Umbilical cord (tissue), 2 donors: ENCODE results near the gene RPP38. TPM values are rescaled to one million over a fixed set of nuclear protein-coding genes. Genes with fewer than 3 reads are reported as not detected.
A peak's percentile ranks its signal among the peaks of the same experiment; 100 is the strongest.

ENCODE experiments used
- DNase-seq: peaks from one replicate; pipeline ENCODE4 v3.0.0-alpha.2; 2015; ENCODE audit warnings: low spot score
- total RNA-seq: library from RNA; depleted of rRNA; stranded (reverse); fragments of >200 nt; gene quantifications from one replicate; pipeline ENCODE4 v1.2.3, GENCODE V29; 2014; ENCODE audit warnings: low replicate concordance; ENCODE audit not compliant: insufficient read depth

The RPP38 gene, protein sequence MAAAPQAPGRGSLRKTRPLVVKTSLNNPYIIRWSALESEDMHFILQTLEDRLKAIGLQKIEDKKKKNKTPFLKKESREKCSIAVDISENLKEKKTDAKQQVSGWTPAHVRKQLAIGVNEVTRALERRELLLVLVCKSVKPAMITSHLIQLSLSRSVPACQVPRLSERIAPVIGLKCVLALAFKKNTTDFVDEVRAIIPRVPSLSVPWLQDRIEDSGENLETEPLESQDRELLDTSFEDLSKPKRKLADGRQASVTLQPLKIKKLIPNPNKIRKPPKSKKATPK
- 12.5 TPM for total RNA-seq

DNA sequence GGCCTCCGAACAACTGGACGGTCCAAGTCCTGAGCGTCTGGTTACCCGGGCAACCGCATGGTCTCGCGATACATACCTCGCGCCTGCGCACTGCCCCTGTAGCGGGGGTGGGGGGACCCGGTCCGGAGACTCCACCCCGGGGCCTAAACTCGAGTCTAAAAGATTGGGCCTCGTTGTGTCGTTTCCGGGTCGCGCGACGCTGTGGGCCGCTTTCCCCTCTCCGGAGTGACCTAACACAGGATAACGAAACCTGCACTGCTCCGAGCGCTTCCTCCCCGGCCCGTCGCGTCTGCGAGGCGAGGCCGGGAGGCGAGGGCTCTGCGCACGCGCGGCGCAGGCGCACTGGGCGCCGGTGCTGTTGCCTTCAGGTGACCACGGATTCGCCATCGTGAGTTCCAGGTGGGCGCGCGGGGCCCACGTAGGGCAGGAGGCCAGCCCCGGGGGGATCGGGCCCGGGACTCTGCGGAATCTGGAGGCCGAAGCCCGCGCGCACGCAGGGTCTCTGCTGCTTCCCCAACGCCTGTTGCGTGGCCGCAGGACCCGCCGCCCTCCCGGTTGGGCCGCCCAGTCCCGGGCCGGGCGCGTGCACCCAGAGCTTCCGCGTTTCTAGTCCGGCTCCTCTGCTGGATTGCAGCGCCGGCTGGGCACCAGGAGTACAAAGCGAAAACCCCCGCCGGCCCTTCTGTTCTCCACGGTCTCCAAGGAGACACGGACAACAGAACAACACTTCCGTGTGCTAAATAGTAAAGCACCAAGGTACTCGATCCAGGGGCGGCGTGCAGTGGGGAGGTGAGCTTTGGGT lies at the start of gene RPP38:
Gene RPP38 (plus strand): TSS at position 345 of the 802 bp plus-strand sequence. CDS start 5,960 bp downstream, outside the sequence.
- DNase-seq = peak; percentile 98

DNA sequence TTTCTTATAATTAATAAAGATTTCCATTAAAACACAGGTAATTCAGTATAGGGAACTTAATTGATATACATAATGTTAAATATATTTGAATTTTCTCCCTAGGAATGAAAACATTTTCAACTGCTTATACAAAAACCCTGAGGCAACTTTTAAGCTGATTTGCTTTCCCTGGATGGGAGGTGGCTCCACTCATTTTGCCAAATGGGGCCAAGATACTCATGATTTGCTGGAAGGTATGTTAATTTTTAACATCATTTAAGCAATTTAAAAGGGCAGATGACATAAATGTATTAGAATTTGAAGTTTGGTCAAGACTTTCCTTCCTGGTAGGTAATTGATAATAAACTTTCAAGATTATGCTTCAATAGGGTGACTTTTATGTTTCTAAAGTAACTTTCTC lies 47.6 kb upstream of the RPP38 start:
- no peak for DNase-seq

DNA sequence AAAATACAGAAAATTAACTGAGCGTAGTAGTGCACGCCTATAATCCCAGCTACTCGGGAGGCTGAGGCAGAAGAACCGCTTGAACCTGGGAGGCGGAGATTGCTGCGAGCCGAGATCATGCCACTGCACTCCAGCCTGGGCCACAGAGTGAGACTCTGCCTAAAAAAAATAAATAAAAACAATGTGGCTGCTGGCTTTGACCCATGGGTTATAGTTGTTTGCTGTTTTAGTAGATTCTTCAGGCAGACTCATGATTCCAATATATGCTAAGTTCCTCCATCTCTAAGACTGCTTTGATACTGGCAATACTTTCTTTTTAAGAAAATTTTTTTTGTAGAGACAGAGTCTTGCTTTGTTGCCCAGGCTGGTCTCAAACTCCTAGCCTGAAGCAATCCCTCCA lies 45.0 kb upstream of the RPP38 start:
- DNase-seq = no peak

DNA sequence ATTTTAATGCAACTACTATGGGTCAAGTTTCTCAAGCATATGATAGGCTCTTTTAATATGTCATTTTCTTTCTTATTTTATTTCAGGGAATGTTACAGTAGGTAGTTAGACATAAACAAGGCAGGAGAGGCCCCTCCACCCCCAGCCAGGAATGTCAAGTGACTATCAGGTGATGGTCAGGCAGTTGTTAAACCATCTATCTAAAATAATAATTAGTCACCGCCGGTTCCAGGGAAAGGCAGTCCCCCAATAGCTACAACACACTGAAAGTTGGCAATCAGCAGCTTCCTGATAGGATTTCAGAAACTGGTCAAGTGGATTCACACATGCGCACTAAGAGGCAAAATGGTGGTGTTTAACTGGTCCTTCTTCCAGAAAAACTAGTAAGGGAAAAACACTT lies 44.1 kb upstream of the RPP38 start:
- no peak for DNase-seq

DNA sequence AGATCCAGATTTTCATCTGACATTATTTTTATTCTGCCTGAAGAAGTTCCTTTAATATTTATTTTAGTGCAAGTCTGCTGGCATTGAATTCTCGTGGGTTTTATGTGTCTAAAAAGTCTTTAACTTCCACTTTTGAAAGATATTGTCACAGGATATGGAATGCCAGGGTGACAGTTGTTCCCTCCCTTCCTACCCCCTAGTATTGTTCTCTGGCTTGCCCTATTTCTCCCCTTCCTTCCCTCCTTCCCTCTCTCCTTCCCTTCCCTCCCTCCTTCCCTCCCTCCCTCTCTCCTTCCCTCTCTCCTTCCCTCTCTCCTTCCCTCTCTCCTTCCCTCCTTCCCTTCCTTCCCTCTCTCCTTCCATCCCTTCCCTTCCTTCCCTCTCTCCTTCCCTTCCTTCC lies 38.5 kb upstream of the RPP38 start:
- no peak for DNase-seq

DNA sequence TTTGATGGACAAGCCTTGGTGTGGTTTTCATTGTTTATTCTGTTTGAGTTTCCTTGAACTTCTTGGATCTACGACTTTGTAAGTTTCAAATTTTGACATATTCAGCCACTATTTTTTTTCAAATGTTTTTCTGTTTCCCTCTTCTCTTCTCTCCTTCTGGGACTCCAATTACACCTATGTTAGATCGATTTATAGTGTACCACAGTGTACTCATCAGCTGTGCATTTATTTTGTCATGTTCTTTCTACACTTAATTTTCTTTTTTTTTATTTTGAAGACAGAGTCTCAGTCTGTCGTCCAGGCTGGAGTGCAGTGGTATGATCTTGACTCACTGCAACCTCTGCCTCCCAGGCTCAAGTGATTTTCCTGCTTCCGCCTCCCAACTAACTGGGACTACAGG lies 37.2 kb upstream of the RPP38 start:
- no peak for DNase-seq

DNA sequence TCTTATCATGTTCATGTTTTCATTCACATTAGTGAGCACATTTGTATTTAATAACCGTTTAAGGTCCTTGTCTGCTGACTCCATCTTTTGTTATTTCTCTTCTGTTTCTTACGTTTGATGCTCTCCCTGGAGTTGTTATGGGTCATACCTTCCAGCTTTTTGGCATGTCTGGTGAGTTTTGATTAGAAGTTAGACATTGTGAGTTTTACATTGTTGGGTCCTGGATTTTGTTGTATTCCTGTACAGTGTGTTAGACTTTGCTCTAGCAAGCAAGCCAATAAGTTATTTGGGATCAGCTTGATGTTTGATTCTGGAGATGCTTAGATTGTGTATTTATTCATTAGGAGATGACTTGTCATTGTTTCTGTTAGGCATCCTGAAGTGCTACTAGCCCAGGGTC lies 36.5 kb upstream of the RPP38 start:
- DNase-seq = no peak

DNA sequence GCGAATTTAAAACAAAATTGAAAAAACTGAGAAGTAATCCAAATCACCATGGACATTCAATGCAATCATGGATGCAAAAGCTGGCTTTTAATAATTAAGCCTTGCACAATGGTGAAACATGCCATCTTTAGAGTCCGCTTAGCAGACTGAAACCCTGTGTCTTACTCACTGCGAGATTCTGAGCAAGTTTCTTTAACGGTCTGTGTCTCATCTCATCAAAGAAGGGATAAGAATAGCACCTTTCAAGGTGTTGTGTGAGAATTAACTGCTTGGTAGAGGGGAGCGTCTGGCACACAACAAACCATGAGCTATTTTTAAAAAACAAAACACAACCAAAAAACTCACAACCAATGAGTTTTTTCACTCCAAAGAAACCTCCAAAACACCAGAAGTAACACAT lies 30.0 kb upstream of the RPP38 start:
- DNase-seq = no peak

DNA sequence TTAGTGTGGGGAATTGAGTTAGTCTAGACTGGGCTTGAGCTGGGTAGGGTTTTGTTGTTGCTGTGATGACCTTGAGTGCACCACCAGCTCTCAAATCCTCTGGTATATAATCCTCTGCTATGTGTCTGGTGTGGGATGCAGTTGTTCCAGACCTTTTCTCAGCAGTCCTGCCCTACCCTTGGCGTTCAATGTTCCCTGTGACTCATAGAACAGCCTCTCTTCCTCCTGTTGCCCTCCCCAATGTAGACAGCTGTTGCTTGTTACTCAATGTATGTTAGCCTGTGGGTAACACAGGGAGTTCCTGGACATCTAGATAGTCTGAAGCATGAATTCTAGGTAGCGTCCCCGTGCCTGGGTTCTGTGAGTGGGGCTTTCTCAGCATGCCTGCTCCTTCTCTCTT lies 28.4 kb upstream of the RPP38 start:
- DNase-seq = peak; percentile 39

DNA sequence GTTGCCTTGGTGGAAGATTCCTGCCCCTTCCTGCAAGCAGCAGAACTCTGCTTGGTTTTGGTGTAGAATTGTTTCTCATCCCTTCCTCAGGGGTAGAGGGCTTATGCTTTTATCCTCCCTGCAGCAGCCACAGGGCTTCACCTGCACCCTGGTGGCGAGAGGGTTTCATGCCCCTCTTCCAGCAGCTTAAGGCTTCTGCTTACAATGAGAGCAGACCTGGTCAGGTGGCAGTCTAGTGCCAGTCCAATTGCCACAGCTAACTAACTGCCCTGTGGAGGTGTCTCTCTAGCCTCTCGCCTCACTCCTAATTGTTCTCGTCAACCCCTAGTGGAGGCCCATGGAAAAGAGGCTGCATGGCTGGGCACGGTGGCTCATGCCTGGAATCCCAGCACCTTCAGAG lies 27.9 kb upstream of the RPP38 start:
- no peak for DNase-seq

DNA sequence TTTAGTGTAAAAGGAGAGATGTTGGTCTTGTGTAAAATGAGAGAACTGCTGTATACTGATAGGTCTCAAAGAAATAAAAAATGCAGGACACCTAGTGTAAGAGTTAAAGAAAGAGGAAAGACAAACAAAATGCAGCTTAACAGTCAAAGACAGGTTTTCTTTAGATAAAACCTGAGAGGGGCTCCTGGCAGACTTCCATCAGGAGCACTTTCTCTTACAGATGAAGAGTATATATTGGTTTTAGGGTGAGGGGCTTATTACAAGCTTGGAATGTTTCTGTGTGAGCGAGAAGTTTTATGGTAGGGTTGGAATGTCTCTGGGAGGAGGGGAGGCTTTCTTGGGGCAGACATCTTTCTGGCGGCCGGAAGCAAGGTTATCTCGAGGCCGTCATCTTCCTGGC lies 24.8 kb upstream of the RPP38 start:
- no peak for DNase-seq

DNA sequence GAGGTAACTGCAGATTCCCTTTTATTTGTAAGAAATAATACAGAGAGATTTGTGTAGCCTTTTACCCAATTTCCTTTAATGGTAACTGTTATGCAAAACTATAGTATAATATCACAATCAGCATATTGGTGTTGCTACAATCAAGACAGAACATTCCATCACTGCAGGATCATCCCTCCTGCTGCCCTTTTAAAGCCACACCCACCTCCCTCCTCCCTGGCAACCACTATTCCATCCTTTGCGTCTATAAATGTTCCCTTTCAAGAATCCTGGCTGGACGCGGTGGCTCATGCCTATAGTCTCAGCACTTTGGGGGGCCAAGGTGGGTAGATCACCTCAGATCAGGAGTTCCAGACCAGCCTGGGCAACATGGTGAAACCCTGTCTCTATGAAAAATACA lies 21.7 kb upstream of the RPP38 start:
- DNase-seq = no peak

DNA sequence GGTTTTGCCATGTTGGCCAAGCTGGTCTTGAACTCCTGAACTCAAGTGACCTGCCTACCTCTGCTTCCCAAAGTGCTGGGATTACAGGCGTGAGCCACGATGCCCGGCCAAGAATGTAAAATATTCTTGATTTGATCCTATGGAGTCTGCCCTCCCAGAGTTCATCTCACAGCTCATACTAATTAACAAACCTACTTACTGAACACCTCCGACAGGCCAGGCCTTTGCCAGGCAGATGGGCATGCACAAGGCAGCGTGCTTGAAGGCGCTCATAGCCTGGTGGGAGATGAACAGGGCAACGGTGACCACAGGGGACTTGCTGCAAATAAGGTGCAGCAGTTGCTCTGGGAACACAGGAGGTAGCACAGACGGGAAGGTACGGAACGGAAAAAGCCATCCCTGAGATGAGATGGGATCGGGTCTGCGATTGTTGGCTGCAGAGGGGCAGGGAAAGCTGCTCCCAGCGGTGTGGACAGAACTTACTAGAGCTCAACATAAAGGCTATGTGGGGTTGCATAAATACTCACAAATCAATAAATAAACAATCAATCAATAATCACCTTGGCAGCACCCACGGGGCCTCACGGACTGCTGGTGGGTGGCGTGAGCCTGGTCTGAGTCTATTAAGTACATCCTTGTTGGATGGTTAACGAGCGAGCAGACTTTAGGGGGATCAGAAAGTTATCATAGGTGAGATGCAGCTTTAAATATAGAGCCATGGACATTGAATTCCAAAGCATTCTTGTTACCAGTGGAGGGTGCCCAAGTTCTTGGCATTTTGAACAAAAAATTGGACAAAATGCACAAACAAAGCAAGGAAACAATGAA lies 13.3 kb upstream of the RPP38 start:
- no peak for DNase-seq

DNA sequence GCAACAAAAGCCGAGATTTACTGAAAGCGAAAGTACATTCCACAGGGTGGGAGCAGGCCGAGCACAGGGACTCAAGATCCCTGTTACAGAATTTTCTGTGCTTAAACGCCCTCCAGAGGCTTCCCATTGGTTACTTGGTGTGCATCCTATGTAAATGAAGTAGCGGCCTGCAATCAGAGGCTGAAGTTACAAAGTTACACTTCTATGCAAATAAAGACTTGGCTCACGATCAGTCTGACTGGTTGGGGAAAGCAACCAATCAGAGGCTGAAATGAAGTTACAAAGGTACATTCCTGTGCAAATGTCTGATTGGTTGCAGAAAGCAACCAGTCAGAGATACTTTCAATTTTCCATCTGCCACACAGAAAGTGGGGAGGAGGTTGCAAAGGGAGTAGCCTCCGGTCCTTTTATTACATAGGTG lies 12.6 kb upstream of the RPP38 start:
- DNase-seq = peak; percentile 89

DNA sequence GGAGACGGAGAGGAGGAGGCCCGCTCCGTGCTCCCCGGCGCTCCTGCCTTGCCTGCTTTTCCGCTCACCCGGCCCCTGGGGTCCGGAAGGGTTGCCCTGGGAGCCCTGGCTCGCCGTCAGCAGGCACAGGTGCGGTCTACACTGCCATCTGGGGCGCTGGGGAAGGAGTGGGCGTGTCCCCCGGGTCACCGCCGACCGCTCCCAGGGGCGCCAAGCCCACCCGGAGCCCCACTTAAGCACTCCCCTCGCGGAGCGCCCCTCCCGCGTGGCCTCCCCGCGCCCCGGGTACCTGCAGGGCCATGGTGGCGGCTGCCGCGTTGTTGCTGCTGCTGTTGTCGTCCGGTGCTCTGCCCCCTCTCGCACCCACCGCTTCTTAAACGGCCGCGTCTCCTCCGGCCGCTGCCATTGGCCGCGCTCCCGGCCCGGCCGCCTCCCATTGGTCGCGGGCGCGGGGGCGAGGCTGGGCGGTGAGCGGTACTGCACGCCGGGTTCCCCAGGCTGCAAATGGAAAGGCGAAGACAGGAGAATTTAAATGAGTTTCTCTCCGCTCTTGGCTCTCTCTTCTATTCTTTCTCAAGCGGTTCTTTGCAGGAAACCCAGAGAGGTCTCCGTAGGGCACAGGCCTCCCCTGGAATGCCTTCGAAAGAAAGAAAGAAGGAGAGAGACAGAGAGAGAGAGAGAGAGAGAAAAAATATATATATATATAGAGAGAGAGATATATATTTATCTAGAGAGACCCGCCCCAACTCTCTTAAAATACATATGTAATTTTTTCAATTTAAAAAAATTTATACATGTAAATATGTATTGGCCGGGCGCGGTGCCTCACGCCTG lies 8.5 kb upstream of the RPP38 start, which contains the start of gene ACBD7:
Gene ACBD7 (minus strand): TSS at position 349 of the 834 bp plus-strand sequence. CDS start 48 bp downstream, at position 301.
- peak; percentile 83 for DNase-seq

DNA sequence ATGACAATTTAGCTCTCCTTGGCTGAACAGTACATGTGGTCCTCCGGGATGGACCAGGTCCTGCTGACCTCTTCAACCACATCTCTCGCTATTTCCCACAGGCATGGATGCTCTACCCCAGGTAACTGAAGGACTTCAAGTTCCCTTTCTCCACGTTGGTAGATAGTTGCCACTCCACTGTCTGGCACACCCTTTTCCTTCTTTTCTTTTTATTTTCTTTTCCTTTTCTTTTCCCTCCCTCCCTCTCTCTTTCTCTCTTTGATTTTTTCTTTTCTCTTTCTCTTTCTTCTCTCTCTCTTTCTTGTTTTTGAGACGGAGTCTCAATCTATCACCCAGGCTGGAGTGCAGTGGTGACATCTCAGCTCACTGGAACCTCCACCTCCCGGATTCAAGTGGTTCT lies 5.7 kb upstream of the RPP38 start:
- no peak for DNase-seq

DNA sequence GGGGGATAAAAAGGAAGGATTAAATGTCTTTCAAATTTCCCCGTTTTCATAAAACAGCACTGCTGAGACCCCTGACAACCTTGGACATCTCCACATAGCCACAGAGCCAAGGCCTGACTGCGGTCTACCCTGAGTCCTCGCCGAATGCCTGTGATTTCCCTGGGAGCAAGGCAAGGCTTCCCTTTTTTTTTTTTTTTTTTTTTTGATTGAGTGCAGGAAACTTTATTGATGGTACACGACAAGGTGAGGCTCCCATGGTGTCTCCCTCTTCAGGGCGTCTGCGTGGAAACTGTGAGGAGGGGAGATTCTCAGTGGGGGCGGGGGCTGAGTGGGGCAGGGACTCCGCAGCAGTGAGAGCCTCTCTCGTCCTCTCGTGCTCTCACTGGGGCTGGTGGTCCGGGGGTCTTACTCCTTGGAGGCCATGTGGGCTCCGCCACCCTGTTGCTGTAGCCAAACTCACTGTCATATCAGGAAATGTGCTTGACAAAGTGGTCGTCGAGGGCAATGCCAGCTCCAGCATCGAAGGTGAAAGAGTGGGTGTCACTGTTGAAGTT lies 4.2 kb upstream of the RPP38 start:
- DNase-seq = no peak

DNA sequence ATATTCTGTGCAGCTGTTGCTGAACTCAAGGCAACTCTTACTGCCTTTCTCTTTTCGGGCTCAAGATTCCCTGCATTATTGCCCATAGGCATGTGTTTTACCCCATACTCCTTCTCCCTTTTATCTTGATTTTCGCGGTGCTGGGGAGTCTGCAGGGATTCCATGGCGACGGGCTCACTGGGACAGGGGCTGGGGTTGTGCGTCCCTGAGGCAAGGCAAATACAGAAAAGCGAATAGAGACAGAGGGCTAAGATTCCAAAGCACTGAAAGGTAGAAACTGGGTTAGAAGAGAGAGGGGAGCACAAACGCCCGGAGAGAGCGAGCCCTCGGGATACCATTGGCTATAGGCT lies 519 bp upstream of the RPP38 start:
- no peak for DNase-seq

DNA sequence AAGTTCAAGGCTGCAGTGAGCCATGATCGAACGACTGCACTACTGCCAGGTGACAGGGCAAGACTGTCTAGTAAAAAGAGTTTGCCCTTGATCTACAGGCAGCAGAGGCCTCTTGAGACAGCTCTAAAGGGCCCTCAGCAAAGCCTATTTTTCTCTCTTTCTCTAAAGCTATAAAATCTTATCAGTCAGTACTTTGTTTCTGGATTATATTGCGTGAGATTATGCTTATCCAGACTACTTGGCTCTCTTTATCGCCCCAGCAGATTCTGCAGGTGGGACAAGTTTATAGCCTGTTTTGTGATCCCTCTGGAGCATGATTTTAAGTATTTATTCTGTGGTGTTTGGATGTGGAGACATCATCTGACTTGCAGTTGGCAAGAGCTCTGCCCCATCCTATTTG lies 2.7 kb downstream of the RPP38 start:
- DNase-seq = peak; percentile 18

DNA sequence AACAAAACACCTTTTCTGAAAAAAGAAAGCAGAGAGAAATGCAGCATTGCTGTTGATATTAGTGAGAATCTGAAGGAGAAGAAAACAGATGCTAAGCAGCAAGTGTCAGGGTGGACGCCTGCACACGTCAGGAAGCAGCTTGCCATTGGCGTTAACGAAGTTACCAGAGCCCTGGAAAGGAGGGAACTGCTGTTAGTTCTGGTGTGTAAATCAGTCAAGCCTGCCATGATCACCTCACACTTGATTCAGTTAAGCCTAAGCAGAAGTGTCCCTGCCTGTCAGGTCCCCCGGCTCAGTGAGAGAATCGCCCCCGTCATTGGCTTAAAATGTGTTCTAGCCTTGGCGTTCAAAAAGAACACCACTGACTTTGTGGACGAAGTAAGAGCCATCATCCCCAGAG lies 6.4 kb downstream of the RPP38 start:
- no peak for DNase-seq
